H9 (cell line): Measurements from ENCODE around the gene PMP22. TPM values are rescaled to one million over a fixed set of nuclear protein-coding genes. Genes with fewer than 3 reads are reported as not detected.

ENCODE experiments used
- DNase-seq: peaks from one replicate; pipeline ENCODE4 v3.0.0-alpha.2; 2017
- H2AFZ ChIP-seq: one replicate; pipeline ENCODE4 v1.6.1; 2013; ENCODE audit warnings: mild to moderate bottlenecking, low read length, control low read depth, moderate library complexity
- H2AK5ac ChIP-seq: 2 replicates; pipeline ENCODE4 v1.6.1; 2013; ENCODE audit warnings: low read length, control low read depth, mixed read lengths; ENCODE audit not compliant: insufficient read length
- H2BK120ac ChIP-seq: one replicate; pipeline ENCODE4 v1.6.1; 2013; ENCODE audit warnings: low read depth, mild to moderate bottlenecking, low read length, control low read depth, inconsistent platforms; ENCODE audit not compliant: poor library complexity, severe bottlenecking
- H2BK12ac ChIP-seq: 2 replicates; pipeline ENCODE4 v1.6.1; 2013; ENCODE audit warnings: low read length, control low read depth, mixed read lengths, low read depth; ENCODE audit not compliant: insufficient read length
- H2BK15ac ChIP-seq: 2 replicates; pipeline ENCODE4 v1.6.1; 2013; ENCODE audit warnings: low read depth, low read length, control low read depth
- H2BK20ac ChIP-seq: one replicate; pipeline ENCODE4 v1.6.1; 2013; ENCODE audit warnings: low read depth, mild to moderate bottlenecking, low read length, control low read depth, inconsistent platforms; ENCODE audit not compliant: poor library complexity, severe bottlenecking
- H2BK5ac ChIP-seq: 2 replicates; pipeline ENCODE4 v1.6.1; 2013; ENCODE audit warnings: low read length, control low read depth, mixed read lengths; ENCODE audit not compliant: insufficient read length
- H3K14ac ChIP-seq: 2 replicates; pipeline ENCODE4 v1.6.1; 2013; ENCODE audit warnings: low read length, control low read depth; ENCODE audit not compliant: insufficient read depth
- H3K18ac ChIP-seq: 2 replicates; pipeline ENCODE4 v1.6.1; 2013; ENCODE audit warnings: low read depth, mild to moderate bottlenecking, mixed read lengths, low read length, control low read depth; ENCODE audit not compliant: insufficient read length
- H3K23ac ChIP-seq: 2 replicates; pipeline ENCODE4 v1.6.1; 2013; ENCODE audit warnings: low read length, control low read depth, mixed read lengths, low read depth; ENCODE audit not compliant: insufficient read length
- H3K23me2 ChIP-seq: 2 replicates; pipeline ENCODE4 v1.6.1; 2013; ENCODE audit warnings: low read depth, mild to moderate bottlenecking, mixed read lengths, low read length, control low read depth; ENCODE audit not compliant: insufficient read length, poor library complexity, severe bottlenecking
- H3K27ac ChIP-seq: 2 replicates; pipeline ENCODE4 v1.5.1; 2013; ENCODE audit warnings: low read length, control low read depth, mixed read lengths, low read depth; ENCODE audit not compliant: insufficient read length
- H3K27me3 ChIP-seq: 2 replicates; pipeline ENCODE4 v1.6.1; 2013; ENCODE audit warnings: low read length, control low read depth, inconsistent platforms; ENCODE audit not compliant: insufficient read depth
- H3K4ac ChIP-seq: 2 replicates; pipeline ENCODE4 v1.6.1; 2013; ENCODE audit warnings: low read depth, mild to moderate bottlenecking, control low read depth, inconsistent platforms, low read length, moderate library complexity
- H3K4me1 ChIP-seq: 2 replicates; pipeline ENCODE4 v1.6.1; 2013; ENCODE audit warnings: low read length, control low read depth, inconsistent platforms; ENCODE audit not compliant: insufficient read depth
- H3K4me2 ChIP-seq: 2 replicates; pipeline ENCODE4 v1.6.1; 2013; ENCODE audit warnings: low read length, control low read depth, mixed read lengths; ENCODE audit not compliant: insufficient read length, insufficient read depth
- H3K56ac ChIP-seq: 2 replicates; pipeline ENCODE4 v1.6.1; 2013; ENCODE audit warnings: low read depth, mild to moderate bottlenecking, mixed read lengths, low read length, control low read depth; ENCODE audit not compliant: insufficient read length
- H3K79me1 ChIP-seq: 2 replicates; pipeline ENCODE4 v1.6.1; 2013; ENCODE audit warnings: low read depth, mild to moderate bottlenecking, moderate library complexity, low read length, control low read depth, inconsistent platforms; ENCODE audit not compliant: insufficient read depth, poor library complexity, severe bottlenecking
- H3K79me2 ChIP-seq: 2 replicates; pipeline ENCODE4 v1.6.1; 2013; ENCODE audit warnings: low read length, control low read depth, inconsistent platforms; ENCODE audit not compliant: insufficient read depth
- H3K9ac ChIP-seq: 2 replicates; pipeline ENCODE4 v1.6.1; 2013; ENCODE audit warnings: low read length, control low read depth, mixed read lengths; ENCODE audit not compliant: insufficient read length; ENCODE audit errors: extremely low read depth
- H3K9me3 ChIP-seq: one replicate; pipeline ENCODE4 v1.6.1; 2013; ENCODE audit warnings: low read depth, low read length, inconsistent platforms; ENCODE audit not compliant: control insufficient read depth
- H3T11ph ChIP-seq: one replicate; pipeline ENCODE4 v1.6.1; 2013; ENCODE audit warnings: mild to moderate bottlenecking, low read length, control low read depth, inconsistent platforms
- H4K20me1 ChIP-seq: one replicate; pipeline ENCODE4 v1.6.1; 2013; ENCODE audit not compliant: control insufficient read depth, insufficient read length, insufficient read depth
- H4K5ac ChIP-seq: 2 replicates; pipeline ENCODE4 v1.6.1; 2013; ENCODE audit warnings: low read depth, mild to moderate bottlenecking, mixed read lengths, low read length, control low read depth; ENCODE audit not compliant: insufficient read length
- H4K8ac ChIP-seq: replicated peaks from 2 replicates; pipeline ENCODE4 v1.6.1; 2013; ENCODE audit warnings: low read length, control low read depth, mixed read lengths, low read depth; ENCODE audit not compliant: insufficient read length
- H4K91ac ChIP-seq: 2 replicates; pipeline ENCODE4 v1.6.1; 2013; ENCODE audit warnings: low read depth, mild to moderate bottlenecking, moderate library complexity, mixed read lengths, low read length, control low read depth; ENCODE audit not compliant: insufficient read length
- H3K27ac Mint-ChIP-seq, 3 experiments: 2 replicates in 2 of 3; 3 replicates in 1 of 3; pipeline ENCODE4 v1.8.0; 2020 to 2021; ENCODE audit warnings: mixed read lengths in 3 of 3, mild to moderate bottlenecking in 1 of 3, moderate library complexity in 1 of 3
- H3K27me3 Mint-ChIP-seq: 2 replicates; pipeline ENCODE4 v1.8.0; 2021; ENCODE audit warnings: low read depth, mild to moderate bottlenecking, moderate library complexity, mixed read lengths
- H3K36me3 Mint-ChIP-seq, 3 experiments: 2 replicates in 2 of 3; 3 replicates in 1 of 3; pipeline ENCODE4 v1.8.0; 2020 to 2021; ENCODE audit warnings: low read depth in 3 of 3, mixed read lengths in 3 of 3; ENCODE audit not compliant: insufficient read depth in 1 of 3
- H3K4me1 Mint-ChIP-seq, 2 experiments: 2 replicates each; pipeline ENCODE4 v1.8.0; 2020; ENCODE audit warnings: mixed read lengths in 2 of 2
- H3K4me3 Mint-ChIP-seq, 2 experiments: 2 replicates in 1 of 2; 3 replicates in 1 of 2; pipeline ENCODE4 v1.8.0; 2020 to 2021; ENCODE audit warnings: mild to moderate bottlenecking in 2 of 2, mixed read lengths in 2 of 2, moderate library complexity in 1 of 2
- H3K9me3 Mint-ChIP-seq, 2 experiments: 2 replicates in 1 of 2; 3 replicates in 1 of 2; pipeline ENCODE4 v1.8.0; 2020; ENCODE audit warnings: mild to moderate bottlenecking in 2 of 2, mixed read lengths in 2 of 2, moderate library complexity in 1 of 2
- WGBS: extraction: QIAGEN DNeasy Blood & Tissue Kit; methylation state at CpG from one replicate; pipeline ENCODE4 v1.1.7; 2013; ENCODE audit warnings: missing lambda C conversion rate, low lambda C conversion rate, mixed read lengths; ENCODE audit not compliant: insufficient read length; ENCODE audit errors: extremely low coverage; 5-methylcytosine and 5-hydroxymethylcytosine counted together
- total RNA-seq: library from RNA; stranded (reverse); gene quantifications from 2 replicates; pipeline ENCODE4 v1.2.1, GENCODE V29; 2021
- TF ChIP-seq, protein P1 (sequence below): fragments of 200-600 bp; sonication (generic); conservative IDR thresholded peaks from 3 replicates; pipeline ENCODE4 v1.8.0; 2021; ENCODE audit warnings: antibody characterized with exemption, mild to moderate bottlenecking

Gene PMP22
- total RNA-seq, 1 experiment from 2014 or later, result 1.5 TPM

DNA sequence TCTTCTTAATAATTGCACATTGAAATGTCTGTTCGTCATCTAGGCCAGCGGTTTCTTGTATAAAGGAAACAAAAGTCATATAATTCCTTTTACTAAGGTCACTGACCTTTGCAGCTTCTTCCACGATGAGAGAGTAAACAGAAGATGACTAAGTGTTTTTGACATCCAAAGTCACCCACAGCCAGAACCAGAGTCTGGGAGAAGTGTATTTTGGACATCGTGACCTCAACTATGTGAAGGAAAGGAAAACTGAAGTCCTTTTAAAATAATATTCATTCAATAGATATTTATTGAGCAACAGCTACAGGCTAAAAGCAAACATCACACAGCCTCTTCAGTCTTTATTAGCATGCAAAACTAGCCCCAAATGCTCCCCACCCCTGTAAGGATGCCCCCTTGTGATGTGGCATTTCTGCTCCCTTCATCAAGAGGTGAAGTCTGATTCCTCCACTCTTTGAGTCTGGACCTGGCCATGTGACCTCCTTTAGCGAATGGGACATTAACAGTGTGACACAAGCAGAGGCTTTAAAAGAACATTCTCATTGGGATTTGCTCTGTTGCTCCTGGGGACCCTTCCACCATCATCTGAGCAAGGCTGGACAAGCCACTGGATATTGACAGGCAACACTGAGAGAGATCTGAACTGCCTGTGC is 8.1 kb upstream of the PMP22 start:
- H3K4ac ChIP-seq, result no peak overlapping the region
- H2BK20ac ChIP-seq, result no peak overlapping the region
- no peaks in the 10 kb centered on the region; the same call in 1 of the 2 replicates for H3K27me3 ChIP-seq
- peaks cover 2 to 5% of the 10 kb centered on the region in 2 experiments for H3K4me1 Mint-ChIP-seq
- no peak overlapping the region for H2BK120ac ChIP-seq
- WGBS, result no CpG with 5 or more reads among the region's 5 CpGs
- H3K4me2 ChIP-seq, result no peak overlapping the region
- no peaks in the 10 kb centered on the region for H3K79me2 ChIP-seq
- peaks cover 11 to 14% of the 10 kb centered on the region in 2 experiments for H3K9me3 Mint-ChIP-seq
- H4K8ac ChIP-seq, result no peak overlapping the region
- H2BK15ac ChIP-seq, result no peak overlapping the region
- H3K14ac ChIP-seq, result no peak overlapping the region
- TF ChIP-seq, protein P1, sequence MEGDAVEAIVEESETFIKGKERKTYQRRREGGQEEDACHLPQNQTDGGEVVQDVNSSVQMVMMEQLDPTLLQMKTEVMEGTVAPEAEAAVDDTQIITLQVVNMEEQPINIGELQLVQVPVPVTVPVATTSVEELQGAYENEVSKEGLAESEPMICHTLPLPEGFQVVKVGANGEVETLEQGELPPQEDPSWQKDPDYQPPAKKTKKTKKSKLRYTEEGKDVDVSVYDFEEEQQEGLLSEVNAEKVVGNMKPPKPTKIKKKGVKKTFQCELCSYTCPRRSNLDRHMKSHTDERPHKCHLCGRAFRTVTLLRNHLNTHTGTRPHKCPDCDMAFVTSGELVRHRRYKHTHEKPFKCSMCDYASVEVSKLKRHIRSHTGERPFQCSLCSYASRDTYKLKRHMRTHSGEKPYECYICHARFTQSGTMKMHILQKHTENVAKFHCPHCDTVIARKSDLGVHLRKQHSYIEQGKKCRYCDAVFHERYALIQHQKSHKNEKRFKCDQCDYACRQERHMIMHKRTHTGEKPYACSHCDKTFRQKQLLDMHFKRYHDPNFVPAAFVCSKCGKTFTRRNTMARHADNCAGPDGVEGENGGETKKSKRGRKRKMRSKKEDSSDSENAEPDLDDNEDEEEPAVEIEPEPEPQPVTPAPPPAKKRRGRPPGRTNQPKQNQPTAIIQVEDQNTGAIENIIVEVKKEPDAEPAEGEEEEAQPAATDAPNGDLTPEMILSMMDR, result no peak
- H2AK5ac ChIP-seq, result no peak overlapping the region
- no peak overlapping the region for H4K5ac ChIP-seq
- DNase-seq, result no peak
- H2BK5ac ChIP-seq, result no peak overlapping the region
- H3T11ph ChIP-seq, result no peak overlapping the region
- H2AFZ ChIP-seq, result no peak overlapping the region
- no peak overlapping the region for H3K27ac ChIP-seq
- H3K27me3 Mint-ChIP-seq, result peaks cover 18% of the 10 kb centered on the region
- no peak overlapping the region for H4K91ac ChIP-seq
- H3K23me2 ChIP-seq, result no peaks in the 10 kb centered on the region
- H3K79me1 ChIP-seq, result no peaks in the 10 kb centered on the region
- H3K27ac Mint-ChIP-seq, result no peak overlapping the region
- H3K4me3 Mint-ChIP-seq, result no peak overlapping the region
- no peaks in the 10 kb centered on the region; a peak in 2 of 7 replicates for H3K36me3 Mint-ChIP-seq
- H3K56ac ChIP-seq, result no peak overlapping the region
- no peaks in the 10 kb centered on the region; the same call in 1 of the 2 replicates for H3K4me1 ChIP-seq
- H3K18ac ChIP-seq, result no peak overlapping the region
- no peak overlapping the region for H3K23ac ChIP-seq
- H4K20me1 ChIP-seq, result no peaks in the 10 kb centered on the region
- no peak overlapping the region for H3K9ac ChIP-seq
- H2BK12ac ChIP-seq, result no peak overlapping the region
- no peaks in the 10 kb centered on the region for H3K9me3 ChIP-seq
